Neutrophil (primary cell): ENCODE data around the gene DEPP1.

Experiments
- H3K27ac ChIP-seq: fragments of 200-600 bp; sonication (generic); 2 replicates; pipeline ENCODE4 v1.5.1; 2016; ENCODE audit warnings: mild to moderate bottlenecking, moderate library complexity
- H3K27me3 ChIP-seq: fragments of 200-600 bp; sonication (generic); 2 replicates; pipeline ENCODE4 v1.6.0; 2016; ENCODE audit warnings: mild to moderate bottlenecking
- H3K36me3 ChIP-seq: fragments of 200-600 bp; sonication (generic); 2 replicates; pipeline ENCODE4 v1.5.1; 2017
- H3K4me1 ChIP-seq, 2 experiments: fragments of 200-600 bp in 1 of 2; sonication (generic) in 1 of 2; 1 replicate in 1 of 2; 2 replicates in 1 of 2; pipeline versions ENCODE4 v1.5.1 to v1.6.1; 2013 to 2016; ENCODE audit warnings: low read depth in 1 of 2, low read length in 1 of 2, mild to moderate bottlenecking in 1 of 2, moderate library complexity in 1 of 2; ENCODE audit not compliant: control insufficient read depth in 1 of 2, insufficient read depth in 1 of 2
- H3K4me3 ChIP-seq, 2 experiments: fragments of 200-600 bp in 1 of 2; sonication (generic) in 1 of 2; 1 replicate in 1 of 2; 2 replicates in 1 of 2; pipeline ENCODE4 v1.5.1; 2013 to 2016; ENCODE audit warnings: low read depth in 1 of 2, low read length in 1 of 2, mild to moderate bottlenecking in 1 of 2, moderate library complexity in 1 of 2
- H3K9me3 ChIP-seq: fragments of 200-600 bp; sonication (generic); 2 replicates; pipeline ENCODE4 v1.5.1; 2016
- CTCF ChIP-seq: fragments of 200-600 bp; sonication (generic); IDR thresholded peaks from 2 replicates; pipeline ENCODE4 v1.5.1; 2016; ENCODE audit warnings: antibody characterized with exemption

Gene DEPP1

DNA sequence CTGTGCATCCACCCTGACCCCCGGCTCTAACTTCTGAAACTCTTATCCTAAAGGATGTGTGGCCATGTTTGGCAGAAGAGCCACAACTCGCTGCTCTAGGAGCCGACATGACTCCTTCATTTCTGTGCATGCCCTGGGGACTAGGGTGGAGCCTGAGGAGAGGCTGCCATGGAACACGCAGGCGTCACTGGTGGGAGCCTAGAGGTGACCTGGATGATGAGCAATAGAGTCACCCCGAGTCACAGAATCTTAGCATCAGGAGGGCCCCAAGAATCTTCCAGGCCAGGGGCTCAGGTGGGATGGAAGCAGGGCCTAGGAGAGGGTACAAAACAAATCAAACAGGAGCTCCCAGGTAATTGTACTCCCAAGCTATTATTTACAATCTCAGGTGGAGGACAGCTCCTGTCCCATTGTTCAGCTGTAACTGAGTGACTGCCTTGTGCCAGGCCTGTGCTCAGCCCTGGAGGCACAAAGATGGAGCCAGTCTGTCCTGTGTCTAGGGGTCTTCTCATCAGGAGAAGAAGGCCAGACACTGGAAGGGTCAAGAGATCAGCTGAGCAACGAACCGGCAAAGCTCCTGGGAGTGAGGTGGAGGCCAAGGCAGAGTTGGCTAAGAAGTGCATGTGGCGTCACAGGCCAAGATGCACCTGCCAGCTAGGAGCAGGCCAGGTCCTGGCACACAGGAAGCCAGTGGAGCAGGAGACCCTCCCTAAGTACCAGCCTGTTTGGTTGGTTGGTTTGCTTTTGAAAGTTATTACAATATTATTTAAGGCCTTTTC, 16.3 kb upstream of the DEPP1 start:
- TF ChIP-seq CTCF, result no peak
- Histone ChIP-seq H3K36me3 (peaks cover 39% of the 10 kb centered on the region), H3K9me3 (no peaks in the 10 kb centered on the region), H3K27me3 (no peaks in the 10 kb centered on the region), H3K4me3 (no peak overlapping the region), H3K27ac (no peak overlapping the region), H3K4me1 (peaks cover 18 to 20% of the 10 kb centered on the region in 2 experiments)

GRCh38 chr10:44993922-44994751, 15.5 kb upstream of the DEPP1 start:
- H3K36me3 ChIP-seq, result peaks cover 47% of the 10 kb centered on the region
- H3K27me3 ChIP-seq, result no peaks in the 10 kb centered on the region
- no peak overlapping the region for H3K27ac ChIP-seq
- H3K4me3 ChIP-seq, result no peak overlapping the region
- peaks cover 18 to 20% of the 10 kb centered on the region in 2 experiments for H3K4me1 ChIP-seq
- no peak for TF ChIP-seq CTCF
- no peaks in the 10 kb centered on the region for H3K9me3 ChIP-seq

DNA sequence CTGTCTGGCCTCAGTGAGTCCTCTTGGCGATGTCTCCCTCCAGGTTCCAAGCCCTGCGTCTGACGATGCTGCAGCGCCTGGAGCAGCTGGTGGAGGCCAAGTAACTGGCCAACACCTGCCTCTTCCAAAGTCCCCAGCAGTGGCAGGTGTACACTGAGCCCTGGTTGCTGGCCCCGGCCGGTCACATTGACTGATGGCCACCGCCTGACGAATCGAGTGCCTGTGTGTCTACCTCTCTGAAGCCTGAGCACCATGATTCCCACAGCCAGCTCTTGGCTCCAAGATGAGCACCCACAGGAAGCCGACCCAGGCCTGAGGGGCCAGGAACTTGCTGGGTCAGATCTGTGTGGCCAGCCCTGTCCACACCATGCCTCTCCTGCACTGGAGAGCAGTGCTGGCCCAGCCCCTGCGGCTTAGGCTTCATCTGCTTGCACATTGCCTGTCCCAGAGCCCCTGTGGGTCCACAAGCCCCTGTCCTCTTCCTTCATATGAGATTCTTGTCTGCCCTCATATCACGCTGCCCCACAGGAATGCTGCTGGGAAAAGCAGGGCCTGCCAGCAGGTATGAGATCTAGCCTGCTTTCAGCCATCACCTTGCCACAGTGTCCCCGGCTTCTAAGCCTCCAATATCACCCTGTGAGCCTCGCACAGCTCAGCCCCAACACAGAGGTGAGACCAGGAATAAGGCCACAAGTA, 14.8 kb upstream of the DEPP1 start:
- Histone ChIP-seq H3K36me3 (peaks cover 54% of the 10 kb centered on the region), H3K4me1 (peaks cover 18 to 20% of the 10 kb centered on the region in 2 experiments), H3K27ac (no peak overlapping the region), H3K4me3 (no peak overlapping the region), H3K9me3 (no peaks in the 10 kb centered on the region), H3K27me3 (no peaks in the 10 kb centered on the region)
- TF ChIP-seq CTCF, result no peak

- Histone ChIP-seq H3K27ac (no peak overlapping the region), H3K9me3 (no peaks in the 10 kb centered on the region), H3K4me3 (no peak overlapping the region), H3K36me3 (peaks cover 56% of the 10 kb centered on the region), H3K27me3 (no peaks in the 10 kb centered on the region), H3K4me1 (peaks cover 18 to 20% of the 10 kb centered on the region in 2 experiments)
- no peak for TF ChIP-seq CTCF
Measured at GRCh38 chr10:44992732-44993225, 14.2 kb upstream of the DEPP1 start.

DNA sequence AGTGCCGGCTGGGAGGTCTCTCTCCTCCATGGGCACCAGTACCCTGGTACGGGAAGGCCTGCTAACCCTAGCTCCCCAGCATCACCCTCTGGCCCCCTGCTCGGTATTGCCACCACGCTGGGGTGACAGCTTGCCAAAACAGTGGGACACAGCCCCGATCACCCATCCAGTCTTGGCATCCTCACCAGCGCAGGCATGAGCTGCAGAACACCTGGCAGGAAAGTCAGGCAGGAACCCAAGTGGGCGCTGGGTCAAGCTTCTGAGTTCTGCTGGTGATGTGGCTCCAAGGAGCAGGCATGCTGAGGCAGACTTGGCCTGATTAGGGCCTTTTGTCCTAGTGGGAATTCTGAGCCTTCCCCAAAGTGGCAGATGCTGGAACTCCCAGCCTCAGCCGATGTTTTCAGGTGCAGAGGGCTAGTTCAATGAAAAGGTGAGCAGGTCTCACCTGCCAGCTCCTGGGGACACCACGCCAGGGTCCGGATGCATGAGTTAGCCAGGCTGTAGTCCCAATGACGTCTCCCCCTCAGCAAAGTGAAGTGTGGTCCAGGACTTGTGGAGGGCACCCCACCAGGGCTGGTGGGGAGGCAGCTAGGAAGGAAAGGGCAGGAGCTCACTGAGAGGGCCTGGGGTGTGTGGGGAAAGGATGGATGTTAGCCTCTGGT, 13.6 kb upstream of the DEPP1 start:
- Histone ChIP-seq H3K4me1 (peaks cover 18 to 20% of the 10 kb centered on the region in 2 experiments), H3K27me3 (no peaks in the 10 kb centered on the region), H3K36me3 (peaks cover 56% of the 10 kb centered on the region), H3K27ac (no peak overlapping the region), H3K9me3 (no peaks in the 10 kb centered on the region), H3K4me3 (no peak overlapping the region)
- no peak for TF ChIP-seq CTCF
